ENCODE measurements around the gene NQO1. TPM values are rescaled to one million over a fixed set of nuclear protein-coding genes. Genes with fewer than 3 reads are reported as not detected.
A peak's percentile ranks its signal among the peaks of the same experiment; 100 is the strongest.

Gene NQO1
- total RNA-seq, 3 donors from 2014 or later (not counting 1 experiment from before 2014, with no cell fraction given): 4.0 to 4.8 (median 4.5) TPM

DNA sequence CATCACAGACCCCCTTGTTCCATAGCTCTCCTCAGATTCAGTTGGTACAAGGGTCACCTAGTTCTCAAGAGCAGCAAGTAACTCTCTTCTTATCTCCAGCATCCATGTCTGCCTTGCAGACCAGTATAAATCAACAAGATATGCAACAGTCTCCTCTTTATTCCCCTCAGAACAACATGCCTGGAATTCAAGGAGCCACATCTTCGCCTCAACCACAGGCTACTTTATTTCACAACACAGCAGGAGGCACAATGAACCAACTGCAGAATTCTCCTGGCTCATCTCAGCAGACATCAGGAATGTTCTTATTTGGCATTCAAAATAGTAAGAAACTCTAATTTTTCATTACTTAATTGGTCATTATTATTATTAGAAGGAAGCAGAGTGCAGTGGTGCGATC is 32.4 kb downstream of the NQO1 start:
- Histone ChIP-seq H3K4me1 (ENCODE audit: control insufficient read depth, insufficient read depth, low read length) (no peaks in the 10 kb centered on the region), H3K4me3 (ENCODE audit: low read length) (no peak overlapping the region), H3K9me3 (ENCODE audit: control insufficient read depth, insufficient read depth, low read length) (no peaks in the 10 kb centered on the region), H3K36me3 (ENCODE audit: control insufficient read depth, insufficient read depth, low read length) (peaks cover 69% of the 10 kb centered on the region), H3K27ac (ENCODE audit: low read length) (no peak overlapping the region), H3K27me3 (ENCODE audit: control insufficient read depth, insufficient read depth, low read length) (no peaks in the 10 kb centered on the region)
- Mint-ChIP-seq H3K27ac (peak overlapping the region; percentile 11 to 24), H3K4me1 (no peaks in the 10 kb centered on the region), H3K27me3 (ENCODE audit: low read depth in 2 of 2) (no peaks in the 10 kb centered on the region), H3K4me3 (no peak overlapping the region), H3K9me3 (no peaks in the 10 kb centered on the region), H3K36me3 (peaks cover 35% of the 10 kb centered on the region)
- TF ChIP-seq, protein P1, sequence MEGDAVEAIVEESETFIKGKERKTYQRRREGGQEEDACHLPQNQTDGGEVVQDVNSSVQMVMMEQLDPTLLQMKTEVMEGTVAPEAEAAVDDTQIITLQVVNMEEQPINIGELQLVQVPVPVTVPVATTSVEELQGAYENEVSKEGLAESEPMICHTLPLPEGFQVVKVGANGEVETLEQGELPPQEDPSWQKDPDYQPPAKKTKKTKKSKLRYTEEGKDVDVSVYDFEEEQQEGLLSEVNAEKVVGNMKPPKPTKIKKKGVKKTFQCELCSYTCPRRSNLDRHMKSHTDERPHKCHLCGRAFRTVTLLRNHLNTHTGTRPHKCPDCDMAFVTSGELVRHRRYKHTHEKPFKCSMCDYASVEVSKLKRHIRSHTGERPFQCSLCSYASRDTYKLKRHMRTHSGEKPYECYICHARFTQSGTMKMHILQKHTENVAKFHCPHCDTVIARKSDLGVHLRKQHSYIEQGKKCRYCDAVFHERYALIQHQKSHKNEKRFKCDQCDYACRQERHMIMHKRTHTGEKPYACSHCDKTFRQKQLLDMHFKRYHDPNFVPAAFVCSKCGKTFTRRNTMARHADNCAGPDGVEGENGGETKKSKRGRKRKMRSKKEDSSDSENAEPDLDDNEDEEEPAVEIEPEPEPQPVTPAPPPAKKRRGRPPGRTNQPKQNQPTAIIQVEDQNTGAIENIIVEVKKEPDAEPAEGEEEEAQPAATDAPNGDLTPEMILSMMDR (IDR thresholded peaks at IDR 0.05): no peak
- ATAC-seq: no peak
- intact Hi-C loops (cut with micrococcal nuclease): no loop called here
- no peak for DNase-seq
- WGBS (ENCODE audit: insufficient coverage): 97% methylated on average over 2 of the region's 2 CpGs

DNA sequence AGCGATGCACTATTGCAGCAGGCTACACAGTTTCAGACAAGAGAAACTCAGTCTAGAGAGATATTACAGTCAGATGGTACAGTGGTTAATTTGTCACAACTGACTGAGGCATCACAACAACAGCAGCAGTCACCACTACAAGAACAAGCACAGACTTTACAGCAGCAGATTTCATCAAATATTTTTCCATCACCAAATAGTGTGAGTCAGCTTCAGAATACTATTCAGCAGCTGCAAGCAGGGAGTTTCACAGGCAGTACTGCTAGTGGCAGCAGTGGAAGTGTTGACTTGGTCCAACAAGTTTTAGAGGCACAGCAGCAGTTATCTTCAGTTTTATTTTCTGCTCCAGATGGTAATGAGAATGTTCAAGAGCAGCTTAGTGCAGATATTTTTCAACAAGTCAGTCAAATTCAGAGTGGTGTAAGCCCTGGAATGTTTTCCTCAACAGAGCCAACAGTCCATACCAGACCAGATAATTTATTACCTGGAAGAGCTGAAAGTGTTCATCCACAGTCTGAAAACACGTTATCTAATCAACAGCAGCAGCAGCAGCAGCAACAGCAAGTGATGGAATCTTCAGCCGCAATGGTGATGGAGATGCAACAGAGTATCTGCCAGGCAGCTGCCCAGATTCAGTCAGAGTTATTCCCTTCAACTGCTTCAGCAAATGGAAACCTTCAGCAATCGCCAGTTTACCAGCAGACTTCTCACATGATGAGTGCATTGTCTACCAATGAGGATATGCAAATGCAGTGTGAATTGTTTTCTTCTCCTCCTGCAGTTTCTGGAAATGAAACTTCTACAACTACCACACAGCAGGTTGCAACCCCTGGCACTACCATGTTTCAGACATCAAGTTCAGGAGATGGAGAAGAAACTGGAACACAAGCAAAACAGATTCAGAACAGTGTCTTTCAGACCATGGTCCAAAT is 34.1 kb downstream of the NQO1 start:
- no peaks in the 10 kb centered on the region for H3K4me1 Mint-ChIP-seq
- H3K9me3 Mint-ChIP-seq: no peaks in the 10 kb centered on the region
- WGBS (ENCODE audit: insufficient coverage): 95% methylated on average over 4 of the region's 4 CpGs
- Histone ChIP-seq H3K36me3 (ENCODE audit: control insufficient read depth, insufficient read depth, low read length) (peaks cover 61% of the 10 kb centered on the region), H3K27me3 (ENCODE audit: control insufficient read depth, insufficient read depth, low read length) (no peaks in the 10 kb centered on the region), H3K4me3 (ENCODE audit: low read length) (no peak overlapping the region), H3K27ac (ENCODE audit: low read length) (no peak overlapping the region), H3K9me3 (ENCODE audit: control insufficient read depth, insufficient read depth, low read length) (no peaks in the 10 kb centered on the region), H3K4me1 (ENCODE audit: control insufficient read depth, insufficient read depth, low read length) (no peaks in the 10 kb centered on the region)
- intact Hi-C loops (cut with micrococcal nuclease): no loop called here
- H3K36me3 Mint-ChIP-seq: peaks cover 35% of the 10 kb centered on the region
- no peak for ATAC-seq
- H3K27ac Mint-ChIP-seq: peak overlapping the region; percentile 25 to 30
- TF ChIP-seq, protein P1 (IDR thresholded peaks at IDR 0.05): no peak
- DNase-seq: no peak
- H3K4me3 Mint-ChIP-seq: no peak overlapping the region
- no peaks in the 10 kb centered on the region for H3K27me3 Mint-ChIP-seq (ENCODE audit: low read depth in 2 of 2)

DNA sequence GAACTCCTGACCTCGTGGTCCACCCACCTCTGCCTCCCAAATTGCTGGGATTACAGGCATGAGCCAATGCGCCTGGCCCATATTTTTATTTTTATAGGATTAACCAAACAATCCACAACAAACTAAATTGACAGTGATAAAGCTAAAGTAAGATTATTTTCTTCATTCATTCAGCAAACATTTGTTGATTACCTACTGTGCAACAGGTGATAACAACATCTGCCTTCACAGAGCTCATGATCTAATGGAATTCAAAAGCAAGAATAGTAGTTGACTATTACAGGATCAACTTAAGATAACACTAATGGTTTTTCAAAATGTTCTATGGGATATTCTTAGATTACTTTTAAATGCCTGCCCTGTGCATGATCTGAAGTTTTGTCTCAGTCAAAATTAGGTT is 37.8 kb downstream of the NQO1 start:
- peaks cover 21% of the 10 kb centered on the region for H3K36me3 Mint-ChIP-seq
- no peaks in the 10 kb centered on the region for H3K27me3 Mint-ChIP-seq (ENCODE audit: low read depth in 2 of 2)
- H3K27ac Mint-ChIP-seq: no peak overlapping the region
- Histone ChIP-seq H3K4me3 (ENCODE audit: low read length) (no peak overlapping the region), H3K36me3 (ENCODE audit: control insufficient read depth, insufficient read depth, low read length) (peaks cover 30% of the 10 kb centered on the region), H3K9me3 (ENCODE audit: control insufficient read depth, insufficient read depth, low read length) (no peaks in the 10 kb centered on the region), H3K27me3 (ENCODE audit: control insufficient read depth, insufficient read depth, low read length) (no peaks in the 10 kb centered on the region), H3K4me1 (ENCODE audit: control insufficient read depth, insufficient read depth, low read length) (no peaks in the 10 kb centered on the region), H3K27ac (ENCODE audit: low read length) (no peak overlapping the region)
- 83% methylated on average over 1 of the region's 2 CpGs for WGBS (ENCODE audit: insufficient coverage)
- DNase-seq (no peak), ATAC-seq (no peak)
- intact Hi-C loops (cut with micrococcal nuclease): no loop called here
- H3K9me3 Mint-ChIP-seq: no peaks in the 10 kb centered on the region
- no peaks in the 10 kb centered on the region for H3K4me1 Mint-ChIP-seq
- TF ChIP-seq, protein P1 (IDR thresholded peaks at IDR 0.05): no peak
- H3K4me3 Mint-ChIP-seq: no peak overlapping the region

Measured in natural killer cell (primary cell).